Hematopoietic multipotent progenitor cell treated with erythropoietin and hydrocortisone succinate and interleukin-3 and kit ligand, for 4 days (in vitro differentiated cells): ENCODE data around the gene METTL24.

Experiments
- DNase-seq: peaks from one replicate; pipeline ENCODE4 v3.0.0-alpha.2; 2015

Gene METTL24

GRCh38 chr6:110332281-110332680, 25.9 kb downstream of the METTL24 start:
- DNase-seq: no peak

- no peak for DNase-seq
These were observed 26.3 kb downstream of the METTL24 start for GRCh38 chr6:110331816-110332215.

- DNase-seq: no peak
These were observed 26.8 kb downstream of the METTL24 start for GRCh38 chr6:110331390-110331789.

GRCh38 chr6:110329714-110330436, 28.3 kb downstream of the METTL24 start:
- DNase-seq: no peak

GRCh38 chr6:110329348-110329713, 28.8 kb downstream of the METTL24 start:
- DNase-seq: no peak

GRCh38 chr6:110328259-110328658, 29.9 kb downstream of the METTL24 start:
- no peak for DNase-seq

GRCh38 chr6:110327391-110327790, 30.8 kb downstream of the METTL24 start:
- DNase-seq: no peak

- no peak for DNase-seq
These were observed 31.5 kb downstream of the METTL24 start for GRCh38 chr6:110326609-110327008.

GRCh38 chr6:110326057-110326456, 32.1 kb downstream of the METTL24 start:
- no peak for DNase-seq

GRCh38 chr6:110325197-110325596, 33.0 kb downstream of the METTL24 start:
- DNase-seq: no peak

GRCh38 chr6:110324548-110324947, 33.6 kb downstream of the METTL24 start:
- DNase-seq: no peak

- no peak for DNase-seq
These were observed 34.9 kb downstream of the METTL24 start for GRCh38 chr6:110323258-110323657.

GRCh38 chr6:110322874-110323242, 35.3 kb downstream of the METTL24 start:
- DNase-seq: peak; percentile 44

GRCh38 chr6:110322151-110322873, 35.8 kb downstream of the METTL24 start:
- DNase-seq: peak; percentile 39

- DNase-seq: no peak
These were observed 37.8 kb downstream of the METTL24 start for GRCh38 chr6:110320307-110320706.

- no peak for DNase-seq
These were observed 38.3 kb downstream of the METTL24 start for GRCh38 chr6:110319843-110320242.

- DNase-seq: no peak
These were observed 38.8 kb downstream of the METTL24 start for GRCh38 chr6:110319381-110319780.

GRCh38 chr6:110318971-110319370, 39.2 kb downstream of the METTL24 start:
- no peak for DNase-seq

GRCh38 chr6:110317646-110318045, 40.5 kb downstream of the METTL24 start:
- no peak for DNase-seq

GRCh38 chr6:110317189-110317588, 41.0 kb downstream of the METTL24 start:
- DNase-seq: no peak

GRCh38 chr6:110315869-110316398, 42.2 kb downstream of the METTL24 start:
- no peak for DNase-seq

GRCh38 chr6:110315207-110315868, 42.8 kb downstream of the METTL24 start:
- no peak for DNase-seq

GRCh38 chr6:110310861-110311446, 47.2 kb downstream of the METTL24 start:
- no peak for DNase-seq
